Frontal cortex (tissue), 4 donors: Measurements from ENCODE around the gene CCDC88B. TPM values are rescaled to one million over a fixed set of nuclear protein-coding genes. Genes with fewer than 3 reads are reported as not detected.

Source experiments
- DNase-seq, 2 donors: peaks; one replicate each; pipeline ENCODE4 v3.0.0; 2012; ENCODE audit warnings: low spot score in 2 of 2
- FAIRE-seq: peaks from 2 replicates; lab custom pipeline; 2012; peaks lifted over from hg19 to GRCh38; lab: Jason Lieb, UNC
- total RNA-seq: library from RNA; depleted of rRNA; stranded (reverse); fragments of >200 nt; gene quantifications from one replicate; pipeline ENCODE4 v1.2.3, GENCODE V29; 2014
- donor health status: control.
- donor health status: control.
- donor health status: control.

Gene CCDC88B
- 0.82 TPM for total RNA-seq

GRCh38 chr11:64339754-64340408 lies at the start of gene CCDC88B:
CCDC88B (plus strand) TSS chr11:64340204; CDS start chr11:64340267, 63 bp downstream.
- DNase-seq = no peak
- FAIRE-seq = no peak

- FAIRE-seq (no peak), DNase-seq (no peak)
Measured at GRCh38 chr11:64290352-64291261, 49.4 kb upstream of the CCDC88B start.

GRCh38 chr11:64291262-64291751 lies 48.7 kb upstream of the CCDC88B start, which contains the start of gene KCNK4:
KCNK4 (plus strand) TSS chr11:64291302; CDS start chr11:64293019, 1,717 bp downstream.
- FAIRE-seq = no peak

GRCh38 chr11:64291752-64292459 lies 48.1 kb upstream of the CCDC88B start:
- no peak for FAIRE-seq
- DNase-seq = no peak

More at GRCh38 chr11:64291262-64291751, 48.7 kb upstream of the CCDC88B start, which contains the start of gene KCNK4:
- DNase-seq = no peak

GRCh38 chr11:64292460-64293254 lies 47.3 kb upstream of the CCDC88B start:
- FAIRE-seq = no peak
- no peak for DNase-seq

- DNase-seq = no peak
- FAIRE-seq = no peak
Measured at GRCh38 chr11:64294774-64295173, 45.2 kb upstream of the CCDC88B start.

GRCh38 chr11:64295760-64296159 lies 44.2 kb upstream of the CCDC88B start:
- FAIRE-seq = no peak
- DNase-seq = no peak

- no peak for DNase-seq
- no peak for FAIRE-seq
Measured at GRCh38 chr11:64296236-64296635, 43.8 kb upstream of the CCDC88B start.

GRCh38 chr11:64296830-64297698 lies 42.9 kb upstream of the CCDC88B start:
- no peak for FAIRE-seq
- no peak for DNase-seq

GRCh38 chr11:64297699-64298358 lies 42.2 kb upstream of the CCDC88B start:
- FAIRE-seq (no peak), DNase-seq (no peak)

- DNase-seq (peak; percentile 73 to 85), FAIRE-seq (no peak)
Measured at GRCh38 chr11:64298966-64299846, 40.8 kb upstream of the CCDC88B start.

- no peak for DNase-seq
- FAIRE-seq = no peak
Measured at GRCh38 chr11:64299847-64300648, 40.0 kb upstream of the CCDC88B start, which contains the start of gene CATSPERZ. CATSPERZ (plus strand) TSS chr11:64300358; CDS start chr11:64300411, 53 bp downstream.

- DNase-seq = no peak
- no peak for FAIRE-seq
Measured at GRCh38 chr11:64303109-64304031, 36.6 kb upstream of the CCDC88B start.

GRCh38 chr11:64304032-64304315 lies 36.0 kb upstream of the CCDC88B start:
- FAIRE-seq = no peak
- no peak for DNase-seq
